ENCODE results near the gene MYH7B.

MYH7B gene

DNA sequence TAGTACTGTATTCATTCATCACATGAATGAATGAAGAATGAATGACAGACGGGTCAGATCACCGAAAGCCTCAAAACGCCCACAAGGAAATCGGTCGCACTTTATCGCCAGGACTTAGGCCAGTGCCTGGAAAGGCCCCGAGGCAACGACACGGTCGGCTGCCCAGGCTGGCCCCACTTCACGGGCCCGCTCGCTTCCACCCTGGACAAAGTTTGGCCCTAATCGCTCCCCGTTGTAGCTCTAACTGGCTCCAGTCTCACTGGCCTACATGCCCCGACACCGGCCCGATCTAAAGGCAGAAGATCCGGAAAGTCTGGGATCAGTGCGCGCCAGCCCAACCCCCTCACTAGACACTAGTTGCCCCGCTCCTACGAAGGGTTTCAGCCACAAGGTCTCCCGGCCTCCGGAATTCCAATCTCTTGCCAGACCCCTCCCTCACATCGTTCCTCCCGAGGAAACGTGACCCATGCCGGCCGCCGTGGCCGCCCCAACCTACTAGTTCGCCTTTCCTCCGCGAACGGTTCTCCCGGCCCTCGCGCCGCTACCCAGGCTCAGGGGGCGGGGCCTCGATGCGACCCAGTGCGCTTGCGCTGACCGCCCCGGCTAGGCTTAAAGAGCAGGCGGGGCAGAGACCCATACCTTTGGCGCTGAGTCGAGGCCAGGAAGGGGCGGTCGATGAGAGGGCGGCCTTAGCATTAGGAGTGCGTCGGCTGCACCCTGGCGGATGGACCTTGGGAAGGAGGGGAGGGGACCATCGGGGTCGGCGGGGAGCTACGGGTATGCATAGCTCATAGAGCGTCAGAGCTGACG, at the start of gene MYH7B, which contains the start of gene GSS:
Gene MYH7B, plus strand, starts transcription at position 638 of the 810 bp plus-strand sequence. CDS start 22,138 bp downstream, outside the sequence.
Gene GSS, minus strand, starts transcription at position 576 of the 810 bp plus-strand sequence. CDS start 3,954 bp downstream, outside the sequence.
- peak; percentile 99 for DNase-seq

DNA sequence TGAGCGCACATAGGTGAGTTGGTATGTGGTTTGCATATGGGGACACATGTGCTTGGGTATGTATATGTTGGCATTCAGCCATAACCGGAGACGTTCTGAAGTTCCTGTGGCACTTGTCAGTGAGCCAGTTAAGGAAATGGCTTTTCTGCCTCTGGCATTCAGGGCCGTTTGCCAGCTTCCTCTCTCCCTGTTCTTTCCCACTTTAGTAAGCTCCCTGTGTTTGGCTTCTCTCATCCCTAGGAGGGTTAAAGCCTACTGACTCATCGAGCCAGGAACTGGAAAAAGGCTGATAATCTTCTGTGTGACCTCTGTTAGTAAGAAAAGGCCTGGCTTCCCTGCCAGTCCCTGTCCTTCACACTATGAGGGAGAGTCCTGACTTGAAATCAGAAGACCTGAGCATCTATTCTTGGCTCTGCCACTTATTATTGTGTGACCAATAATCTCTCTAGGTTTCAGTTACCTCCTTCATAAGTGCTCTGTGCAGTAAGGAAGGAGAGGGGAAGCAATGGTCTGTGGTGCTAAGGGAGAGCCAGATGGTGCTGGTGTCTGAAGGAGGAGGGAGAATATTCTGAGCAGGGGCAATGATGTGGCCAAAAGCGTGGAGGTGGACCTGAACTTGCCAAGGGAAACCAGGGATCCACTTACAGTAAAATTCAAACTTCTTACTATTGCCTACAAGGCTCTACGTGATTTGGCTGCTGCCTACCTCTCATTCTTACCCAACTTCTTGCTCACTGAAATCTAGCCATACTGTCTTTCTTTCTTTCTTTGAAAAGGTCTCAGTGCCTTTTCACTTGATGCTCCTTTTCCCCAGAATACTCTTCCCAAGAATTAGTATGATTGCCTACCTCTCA, 47.8 kb upstream of the MYH7B start:
- DNase-seq, result no peak

DNA sequence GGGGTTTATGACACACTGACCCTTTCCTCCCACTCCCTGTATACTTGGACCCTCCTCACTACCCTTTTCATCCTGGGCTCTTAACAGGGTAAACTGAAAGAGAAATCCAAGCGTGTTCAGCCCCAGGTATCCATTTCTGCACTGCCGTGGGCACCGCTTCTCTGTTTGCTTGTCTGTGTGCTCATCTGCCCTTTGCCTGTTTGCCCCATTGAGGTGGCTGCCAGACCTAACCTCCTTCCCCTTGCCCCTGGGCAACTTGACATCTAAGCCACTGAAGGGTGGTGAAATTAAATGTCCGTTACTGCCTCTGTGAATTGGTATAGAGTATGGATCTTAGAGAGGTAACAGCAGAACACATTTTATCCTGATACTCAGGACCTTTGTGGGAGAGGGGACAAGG, 40.5 kb upstream of the MYH7B start:
- no peak for DNase-seq

DNA sequence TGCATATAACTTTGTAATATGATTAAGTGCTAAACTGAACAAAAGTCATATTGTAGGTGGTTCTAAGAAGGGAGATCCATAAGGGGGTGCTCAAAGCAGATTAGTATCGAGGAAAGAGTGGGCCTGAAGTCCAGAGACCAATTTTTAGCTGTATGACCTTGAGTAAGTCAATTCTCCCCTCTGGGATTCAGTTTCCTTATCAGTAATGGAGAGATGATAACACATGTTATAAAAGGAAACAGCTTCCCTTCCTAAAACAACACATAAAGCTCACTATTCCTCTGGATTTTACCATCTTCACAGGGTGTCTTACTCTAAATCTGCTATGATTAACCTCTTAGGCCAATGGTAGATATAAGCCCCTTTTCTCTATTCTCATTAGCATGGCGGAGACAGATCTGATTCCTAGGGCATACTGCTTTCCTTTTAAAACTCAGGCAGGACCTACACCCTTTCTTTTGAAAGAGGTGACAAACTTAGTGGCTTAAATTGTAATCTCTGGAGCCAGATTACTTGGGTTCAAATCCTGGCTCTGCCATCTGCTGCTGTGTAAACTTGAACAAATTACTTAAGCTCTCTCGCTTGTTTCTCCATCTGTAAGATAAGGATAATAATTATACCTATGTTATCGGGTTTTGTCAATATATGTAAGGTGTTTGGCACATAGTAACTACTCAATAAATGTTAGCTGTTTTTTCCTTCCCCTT, 39.8 kb upstream of the MYH7B start:
- DNase-seq, result no peak

DNA sequence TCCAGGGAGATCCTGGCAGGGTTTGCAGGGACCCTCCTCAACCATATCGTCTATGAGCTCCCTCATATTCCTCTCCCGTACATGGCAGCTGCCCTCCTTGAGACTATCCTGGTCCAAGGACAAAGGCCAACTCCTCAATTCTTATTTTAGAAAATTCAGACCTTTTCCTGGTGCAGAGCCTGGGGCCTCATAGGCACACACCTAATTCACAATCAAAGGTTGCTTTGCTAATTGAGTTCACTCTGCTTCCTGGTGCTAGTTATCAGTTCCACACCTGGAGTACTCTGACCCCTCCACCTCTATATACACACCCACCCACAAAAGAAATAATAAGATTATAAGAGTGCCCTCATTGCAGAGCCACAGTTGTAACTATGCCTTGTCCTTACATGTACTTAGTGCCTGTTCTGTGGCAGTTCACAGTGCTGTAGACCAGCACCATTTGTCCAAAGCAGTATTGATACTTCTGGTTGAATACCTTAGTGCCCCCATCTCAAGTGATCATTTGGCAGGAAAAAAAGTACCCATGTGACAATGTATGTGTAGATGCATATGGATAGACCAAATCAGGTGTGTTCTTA, 38.8 kb upstream of the MYH7B start:
- no peak for DNase-seq

DNA sequence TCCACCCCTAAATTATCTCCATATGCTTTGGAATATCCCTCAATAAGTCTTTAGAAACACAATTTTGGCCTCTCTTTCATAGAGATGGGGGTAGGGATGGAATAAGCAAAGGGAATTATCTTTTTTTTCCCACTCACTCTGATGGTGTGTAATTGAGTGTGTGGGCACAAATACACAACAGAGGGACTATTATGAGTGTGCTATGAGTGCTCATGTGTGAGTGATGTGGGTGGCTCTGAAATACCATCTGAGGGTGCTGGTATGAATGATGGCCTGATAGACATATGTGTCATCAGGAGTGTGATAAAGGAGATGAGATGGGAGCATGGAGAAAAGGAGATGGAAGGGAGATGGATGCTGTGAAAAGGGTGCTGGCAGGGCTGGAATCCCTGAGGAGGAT, 35.6 kb upstream of the MYH7B start:
- DNase-seq, result no peak

DNA sequence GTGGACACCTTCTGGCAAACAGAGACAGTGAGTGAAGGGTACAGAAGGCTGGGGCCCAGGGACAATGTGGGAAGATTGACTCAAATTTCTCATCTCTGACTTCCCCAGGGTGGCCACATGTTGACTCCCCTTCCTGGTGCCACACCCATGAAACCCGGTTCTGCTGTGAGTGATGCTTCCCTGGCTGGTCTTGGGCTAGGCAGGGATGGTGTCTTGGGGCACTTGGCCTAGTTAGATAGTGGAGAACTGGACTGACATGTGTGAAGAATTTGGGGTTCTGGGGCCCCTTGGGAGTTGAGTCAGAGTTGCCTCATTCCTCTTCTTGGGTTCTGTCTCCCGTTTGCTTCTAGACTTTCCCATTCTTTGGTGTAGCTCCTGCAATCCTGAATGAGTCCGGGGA, 34.2 kb upstream of the MYH7B start:
- DNase-seq, result no peak

DNA sequence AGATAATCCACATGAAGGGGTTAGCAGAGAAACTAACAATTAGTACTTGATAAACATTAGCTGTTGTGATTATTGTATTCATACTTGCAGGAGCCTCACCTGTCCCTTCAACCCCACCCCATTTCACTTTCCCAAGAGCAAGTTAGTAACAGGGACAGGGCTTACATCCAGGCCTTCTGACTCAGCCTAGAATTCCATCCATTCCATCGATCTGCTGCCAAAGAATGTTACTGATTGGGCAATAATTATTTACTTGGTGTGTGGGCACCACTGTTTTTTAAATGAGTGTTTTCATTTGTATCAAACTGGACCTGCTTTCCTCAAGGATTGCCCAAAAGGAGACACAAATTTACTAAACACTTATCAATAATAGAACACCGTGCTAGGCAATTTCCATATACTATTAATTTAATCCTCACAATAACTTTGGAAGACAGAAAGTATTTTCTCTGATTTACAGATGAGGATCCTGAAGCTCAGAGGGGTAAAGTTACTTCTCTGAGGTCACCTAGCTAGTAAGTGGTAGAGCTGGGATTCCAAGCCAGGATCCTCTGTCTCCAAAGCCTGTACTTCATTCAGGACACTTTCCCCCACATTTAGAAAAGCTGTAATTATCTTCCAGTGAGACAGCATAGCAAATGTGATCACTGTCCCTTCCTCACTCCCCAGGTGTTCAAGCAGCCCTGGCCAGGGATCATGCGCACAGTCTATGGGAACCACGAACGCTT, 32.9 kb upstream of the MYH7B start:
- no peak for DNase-seq

DNA sequence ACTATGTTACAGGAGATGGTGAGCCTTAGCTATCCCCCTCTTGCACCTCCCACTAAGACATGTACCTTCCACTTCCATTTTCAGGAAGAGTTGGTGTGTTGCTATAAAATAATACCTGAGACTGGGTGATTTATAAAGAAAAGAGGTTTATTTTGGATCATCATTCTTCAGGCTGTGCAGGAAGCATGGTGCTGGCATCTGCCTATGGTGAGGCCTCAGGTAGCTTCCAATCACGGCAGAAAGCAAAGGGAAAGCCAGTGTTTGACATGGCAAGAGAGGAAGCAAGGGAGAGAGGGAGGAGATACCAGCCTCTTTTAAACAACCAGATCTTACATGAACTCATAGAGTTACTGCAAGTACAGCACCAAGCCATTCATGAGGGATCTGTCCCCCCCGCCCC, 32.3 kb upstream of the MYH7B start:
- DNase-seq, result no peak

DNA sequence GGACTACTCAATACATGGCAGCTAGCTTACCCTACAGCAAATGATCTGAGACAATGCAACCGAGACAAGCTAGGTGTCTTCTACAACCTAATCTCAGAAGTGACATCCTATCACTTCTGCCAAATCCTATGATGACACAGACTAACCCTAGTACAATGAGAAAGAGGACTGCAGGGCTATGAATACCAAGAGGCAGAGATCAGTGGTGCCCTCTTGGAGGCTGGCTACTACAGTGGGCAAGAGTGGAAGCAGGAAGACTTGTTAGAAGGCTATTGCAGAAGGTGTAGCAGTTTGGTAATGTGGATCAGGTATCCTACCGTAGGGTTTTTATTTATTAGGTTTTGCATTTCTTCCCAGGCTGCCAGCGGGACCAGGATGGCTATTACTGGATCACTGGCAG, 30.3 kb upstream of the MYH7B start:
- DNase-seq, result no peak

DNA sequence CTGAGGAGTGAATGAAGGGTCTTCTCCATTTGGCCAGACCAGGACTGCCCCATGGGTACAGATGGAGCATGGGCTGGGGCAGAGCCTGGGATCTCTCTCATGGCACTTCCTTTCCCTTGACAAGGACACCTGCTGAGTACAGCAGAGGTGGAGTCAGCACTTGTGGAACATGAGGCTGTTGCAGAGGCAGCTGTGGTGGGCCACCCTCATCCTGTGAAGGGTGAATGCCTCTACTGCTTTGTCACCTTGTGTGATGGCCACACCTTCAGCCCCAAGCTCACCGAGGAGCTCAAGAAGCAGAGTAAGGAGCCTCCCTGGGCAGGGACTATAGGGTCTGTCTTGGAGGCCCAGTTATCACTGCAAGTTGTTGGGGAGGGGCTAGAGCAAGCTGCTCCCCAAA, 29.7 kb upstream of the MYH7B start:
- DNase-seq, result no peak

DNA sequence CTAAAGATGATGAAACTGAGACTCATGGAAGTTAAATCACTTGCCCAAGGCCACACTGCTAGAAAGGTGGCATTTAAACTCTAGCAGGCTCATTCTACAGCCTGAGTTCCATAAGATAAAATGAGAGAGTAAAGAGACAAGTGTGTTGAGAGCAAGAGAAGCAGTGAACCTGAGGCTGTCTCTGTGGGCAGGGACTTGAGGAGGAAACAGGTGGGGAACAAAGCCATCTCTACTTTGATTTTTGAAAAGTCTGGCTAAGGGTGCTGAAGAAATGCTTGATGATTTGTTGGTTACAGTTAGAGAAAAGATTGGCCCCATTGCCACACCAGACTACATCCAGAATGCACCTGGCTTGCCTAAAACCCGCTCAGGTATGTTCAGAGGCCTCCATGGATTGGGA, 29.1 kb upstream of the MYH7B start:
- no peak for DNase-seq

DNA sequence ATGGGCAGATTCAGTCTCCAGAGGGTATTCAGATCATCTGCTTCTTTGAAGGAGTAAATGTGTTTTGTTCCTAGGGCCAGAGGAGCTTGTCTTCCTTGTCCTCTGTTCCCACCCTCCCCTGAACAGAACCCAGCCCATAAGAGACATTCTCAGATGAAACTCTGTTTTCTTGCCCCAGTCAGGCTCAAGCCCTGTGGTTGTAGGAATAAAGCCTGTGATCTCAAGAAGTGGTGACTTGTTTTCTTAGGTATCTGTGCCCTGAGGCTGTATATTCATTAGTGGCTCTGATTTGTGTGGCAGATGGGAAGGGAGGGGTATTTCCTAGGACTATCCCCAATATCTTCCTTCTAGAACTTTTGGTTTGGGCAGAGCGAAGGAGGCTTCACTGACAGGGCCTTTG, 27.9 kb upstream of the MYH7B start:
- no peak for DNase-seq

DNA sequence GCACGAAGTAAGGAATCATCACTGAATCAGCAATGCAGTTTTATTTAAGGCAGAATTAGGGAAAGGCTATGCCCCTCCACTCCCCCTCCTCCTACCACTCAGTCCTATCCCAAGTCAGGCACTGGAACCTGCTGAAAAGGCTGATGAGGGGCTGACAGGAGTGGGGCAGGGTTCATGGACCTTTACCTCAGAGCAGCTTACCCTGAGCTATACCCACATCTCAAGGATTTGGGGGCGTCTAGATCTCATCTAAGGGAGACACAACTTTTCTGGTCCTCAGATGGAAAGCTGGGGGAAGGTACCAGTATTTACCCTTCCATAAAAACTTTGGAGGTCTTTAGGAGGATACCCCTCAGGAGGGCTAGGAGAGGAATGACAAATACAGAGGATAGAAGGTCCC, 27.3 kb upstream of the MYH7B start:
- no peak for DNase-seq

DNA sequence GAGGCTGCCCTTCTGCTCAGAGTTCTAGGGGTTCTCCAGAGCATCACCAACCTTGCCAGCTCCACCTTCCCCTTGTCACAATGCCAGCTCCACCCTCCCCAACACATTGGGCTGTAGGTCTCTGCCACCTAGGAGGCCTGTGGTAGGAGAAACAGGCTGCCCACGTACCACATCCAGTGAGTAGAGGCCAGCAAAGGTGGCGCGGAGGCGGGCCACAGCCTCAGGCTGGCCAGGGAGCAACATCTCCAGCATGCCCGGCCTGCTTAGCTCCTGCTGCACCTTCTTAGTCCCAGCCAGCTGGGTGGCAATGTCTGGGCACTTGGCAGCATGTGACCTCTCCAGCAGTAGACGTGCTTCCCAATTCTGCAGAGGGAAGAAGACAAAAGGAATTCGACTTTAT, 23.9 kb upstream of the MYH7B start:
- no peak for DNase-seq

DNA sequence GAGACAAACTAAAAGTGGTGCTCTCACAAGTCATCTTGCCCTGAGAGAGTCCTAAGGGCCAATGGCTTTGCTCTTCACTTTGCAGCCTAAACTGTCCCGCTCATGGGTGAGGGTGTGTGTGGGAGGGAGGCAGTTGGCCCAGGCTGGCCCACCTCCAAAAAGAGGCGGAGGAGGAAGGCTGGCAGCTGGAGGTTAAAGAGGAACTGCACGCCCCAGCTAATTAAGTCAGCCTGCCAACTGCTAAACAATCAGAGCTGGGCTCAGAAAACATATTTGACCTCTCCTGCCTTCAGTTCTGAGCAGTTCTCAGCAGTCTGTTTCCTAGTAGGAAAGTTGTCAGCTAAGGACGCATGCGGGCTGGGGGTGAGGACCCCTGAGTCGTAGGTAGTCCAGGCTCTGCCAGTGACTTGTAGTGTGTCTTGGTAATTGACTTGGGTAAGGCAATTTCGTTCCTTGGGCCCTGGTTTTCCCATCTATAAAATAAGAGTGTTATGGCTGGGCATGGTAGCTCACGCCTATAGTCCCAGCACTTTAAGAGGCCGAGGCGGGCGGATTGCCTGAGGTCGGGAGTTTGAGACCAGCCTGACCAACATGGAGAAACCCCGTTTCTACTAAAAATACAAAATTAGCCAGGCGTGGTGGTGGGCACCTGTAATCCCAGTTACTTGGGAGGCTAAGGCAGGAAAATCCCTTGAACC, 17.1 kb upstream of the MYH7B start:
- no peak for DNase-seq

DNA sequence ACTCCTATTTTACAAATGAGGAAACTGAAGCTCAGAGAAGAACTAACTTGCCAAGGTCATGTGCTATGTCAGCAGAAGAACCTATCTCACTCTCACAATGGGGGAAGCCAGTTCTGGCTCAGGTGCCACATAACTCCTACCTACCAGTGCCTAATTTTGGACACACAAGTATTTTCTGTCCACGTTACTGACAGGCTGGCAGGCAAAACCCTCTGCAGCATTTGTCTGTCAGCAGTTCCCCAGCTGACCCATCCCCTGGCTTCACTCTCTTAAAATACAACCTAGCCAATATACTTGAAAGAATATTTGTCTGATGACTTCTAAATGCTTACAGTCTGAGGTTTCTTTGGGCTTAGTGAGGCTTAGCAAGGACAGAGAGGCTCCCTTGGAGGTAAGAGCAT, 15.6 kb upstream of the MYH7B start:
- DNase-seq, result no peak

DNA sequence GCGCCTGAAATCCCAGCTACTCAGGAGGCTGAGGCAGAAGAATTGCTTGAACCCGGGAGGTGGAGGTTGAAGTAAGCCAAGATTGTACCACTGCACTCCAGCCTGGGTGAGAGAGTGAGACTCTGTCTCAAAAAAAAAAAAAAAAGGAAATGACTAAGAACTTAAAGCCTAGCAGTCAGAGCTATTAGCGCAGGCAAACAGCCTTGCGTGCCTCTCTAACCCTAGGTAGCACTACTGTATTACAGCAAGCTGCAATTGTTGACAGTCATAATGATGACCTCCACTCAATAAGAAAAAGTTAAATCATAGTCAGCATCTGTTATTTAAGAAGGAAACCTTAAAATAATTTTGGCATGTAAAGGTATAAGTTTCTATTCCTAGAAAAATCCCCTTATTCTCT, 14.4 kb upstream of the MYH7B start:
- DNase-seq, result no peak

DNA sequence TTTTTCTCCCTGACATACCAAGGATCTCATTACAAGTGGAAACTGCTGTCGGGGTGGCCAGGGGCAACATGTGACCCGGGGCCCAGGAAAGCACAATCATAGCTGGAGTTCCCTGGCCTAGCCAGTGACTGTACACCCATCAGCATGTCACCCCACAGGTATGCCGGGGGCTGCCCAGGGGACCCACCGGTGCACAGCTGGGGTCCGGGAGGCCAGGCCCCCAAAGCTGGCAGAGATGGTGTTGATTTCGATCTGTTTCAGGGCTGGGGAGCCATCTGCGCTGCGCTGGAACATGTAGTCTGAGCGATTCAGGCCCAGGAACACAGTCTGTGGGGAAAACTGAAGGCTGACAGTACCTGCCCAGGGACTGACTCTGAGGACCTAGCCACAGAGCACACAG, 13.4 kb upstream of the MYH7B start:
- no peak for DNase-seq

DNA sequence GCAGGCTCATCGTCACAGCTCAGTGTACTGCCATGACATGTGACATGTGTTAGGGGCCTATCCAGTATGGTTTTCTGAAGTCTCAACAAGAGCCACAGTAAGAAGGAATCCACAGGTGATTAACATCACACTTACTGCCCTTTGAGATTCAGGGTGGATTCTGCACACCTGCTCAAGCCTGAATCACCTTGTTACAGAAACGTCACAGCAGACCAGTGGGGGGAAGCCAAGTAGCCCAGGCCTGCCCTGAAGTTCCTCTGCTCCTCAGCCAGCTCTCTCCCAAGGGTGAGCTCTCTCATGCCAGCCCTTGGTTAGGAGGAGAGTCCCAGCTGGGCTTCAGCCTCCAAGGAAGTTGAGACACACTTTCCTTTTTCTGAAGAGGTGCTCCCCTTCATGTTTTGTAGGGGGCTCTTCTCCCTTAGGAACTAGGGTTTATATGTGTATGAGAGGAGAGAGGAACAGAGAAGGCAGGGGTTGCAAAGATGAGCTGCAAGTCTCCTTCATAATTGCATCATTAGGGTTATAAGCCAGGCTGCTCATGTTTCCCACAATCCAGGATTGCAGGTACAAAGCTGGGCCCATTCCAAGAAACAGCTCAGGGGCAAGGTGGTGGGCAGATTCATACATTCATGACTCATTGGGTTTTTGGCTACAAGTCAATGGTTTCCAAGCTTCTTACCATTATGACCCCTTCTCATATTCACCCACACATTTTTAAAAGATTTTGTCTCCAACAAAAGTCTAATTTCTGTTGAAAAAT, 11.7 kb upstream of the MYH7B start:
- DNase-seq, result no peak
